KMS-11 (cell line): ENCODE data around the gene OPRL1.

Experiments used
- H2AFZ ChIP-seq: fragments of 200-600 bp; sonication (generic); 2 replicates; pipeline ENCODE4 v1.6.1; 2016; ENCODE audit warnings: antibody characterized with exemption, mixed run types, low read depth
- H3K27ac ChIP-seq: fragments of 200-600 bp; sonication (generic); 2 replicates; pipeline ENCODE4 v1.6.1; 2016; ENCODE audit warnings: mild to moderate bottlenecking, mixed run types
- H3K27me3 ChIP-seq: fragments of 200-600 bp; sonication (generic); 2 replicates; pipeline ENCODE4 v1.6.1; 2017; ENCODE audit warnings: mild to moderate bottlenecking, low read depth, mixed run types, moderate library complexity; ENCODE audit not compliant: insufficient read depth
- H3K36me3 ChIP-seq: fragments of 200-600 bp; sonication (generic); 2 replicates; pipeline ENCODE4 v1.6.1; 2017; ENCODE audit warnings: mild to moderate bottlenecking, mixed run types; ENCODE audit not compliant: insufficient read depth
- H3K4me1 ChIP-seq: fragments of 200-600 bp; sonication (generic); 2 replicates; pipeline ENCODE4 v1.6.1; 2016; ENCODE audit warnings: mild to moderate bottlenecking, low read depth, mixed run types; ENCODE audit not compliant: poor library complexity, severe bottlenecking
- H3K4me2 ChIP-seq: fragments of 200-600 bp; sonication (generic); 2 replicates; pipeline ENCODE4 v1.7.0; 2016; ENCODE audit warnings: mild to moderate bottlenecking, mixed run types
- H3K4me3 ChIP-seq: fragments of 200-600 bp; sonication (generic); IDR thresholded peaks from 2 replicates; pipeline ENCODE4 v1.6.1; 2017; ENCODE audit warnings: low read depth, low read length, mixed read lengths; ENCODE audit not compliant: insufficient read depth
- H3K79me2 ChIP-seq: fragments of 200-600 bp; sonication (generic); 2 replicates; pipeline ENCODE4 v1.6.1; 2016; ENCODE audit warnings: low read depth, mixed run types; ENCODE audit not compliant: insufficient read depth
- H3K9ac ChIP-seq: fragments of 200-600 bp; sonication (generic); 2 replicates; pipeline ENCODE4 v1.6.1; 2016; ENCODE audit warnings: mild to moderate bottlenecking, mixed run types
- H4K20me1 ChIP-seq: fragments of 200-600 bp; sonication (generic); 2 replicates; pipeline ENCODE4 v1.6.1; 2016; ENCODE audit warnings: mild to moderate bottlenecking, mixed run types; ENCODE audit not compliant: insufficient read depth
- TF ChIP-seq, protein P1 (sequence below): fragments of 200-600 bp; sonication (generic); conservative IDR thresholded peaks from 2 replicates; pipeline ENCODE4 v1.6.1; 2017; ENCODE audit warnings: low read depth, mild to moderate bottlenecking, antibody characterized with exemption, low read length, moderate library complexity, mixed read lengths

Gene OPRL1

DNA sequence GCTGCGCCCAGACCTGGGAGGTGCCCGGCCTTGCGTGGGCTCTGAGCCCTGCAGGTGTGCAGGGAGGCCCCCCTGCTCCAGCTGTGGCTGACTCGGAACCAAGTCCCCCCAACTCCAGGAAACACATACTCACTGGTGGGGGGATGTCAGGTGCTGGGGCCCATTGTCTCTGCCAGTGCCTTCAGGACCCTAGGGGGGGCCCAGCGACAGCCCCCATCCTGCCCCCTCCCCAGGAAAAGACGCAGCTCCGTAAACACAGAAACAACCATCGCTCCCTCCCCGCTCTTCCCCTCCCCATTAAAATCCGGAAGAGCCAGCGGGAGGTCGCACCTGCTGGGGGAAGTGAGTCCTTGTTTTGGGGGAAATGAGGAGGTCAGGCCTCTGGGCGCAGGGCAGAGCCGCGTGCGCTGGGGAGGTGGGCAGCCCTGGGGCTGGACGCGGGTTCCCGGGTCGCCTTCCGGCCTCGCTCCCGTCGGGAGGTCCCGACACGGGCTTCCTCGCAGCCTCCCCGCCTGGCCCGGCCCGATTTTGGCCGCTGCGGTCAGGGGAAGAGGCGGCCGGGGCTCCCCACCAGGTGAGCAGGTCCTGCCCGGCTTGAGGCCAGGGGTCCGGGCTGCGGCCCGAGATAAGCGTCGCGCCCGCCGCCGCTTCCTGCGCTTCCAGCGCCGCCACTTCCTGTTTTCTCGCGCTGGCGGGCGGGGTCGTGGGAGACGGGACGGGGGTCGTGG, 37.7 kb upstream of the OPRL1 start:
- Histone ChIP-seq H3K4me1 (peaks cover 15% of the 10 kb centered on the region), H3K27ac (no peak overlapping the region), H2AFZ (peak overlapping the region; percentile 88), H3K9ac (peak overlapping the region; percentile 61; the same call in 1 of the 2 replicates), H3K36me3 (no peaks in the 10 kb centered on the region), H4K20me1 (no peaks in the 10 kb centered on the region), H3K27me3 (peaks cover 85% of the 10 kb centered on the region), H3K4me3 (no peak overlapping the region), H3K4me2 (peak overlapping the region; percentile 68), H3K79me2 (no peaks in the 10 kb centered on the region)
- TF ChIP-seq, protein P1, sequence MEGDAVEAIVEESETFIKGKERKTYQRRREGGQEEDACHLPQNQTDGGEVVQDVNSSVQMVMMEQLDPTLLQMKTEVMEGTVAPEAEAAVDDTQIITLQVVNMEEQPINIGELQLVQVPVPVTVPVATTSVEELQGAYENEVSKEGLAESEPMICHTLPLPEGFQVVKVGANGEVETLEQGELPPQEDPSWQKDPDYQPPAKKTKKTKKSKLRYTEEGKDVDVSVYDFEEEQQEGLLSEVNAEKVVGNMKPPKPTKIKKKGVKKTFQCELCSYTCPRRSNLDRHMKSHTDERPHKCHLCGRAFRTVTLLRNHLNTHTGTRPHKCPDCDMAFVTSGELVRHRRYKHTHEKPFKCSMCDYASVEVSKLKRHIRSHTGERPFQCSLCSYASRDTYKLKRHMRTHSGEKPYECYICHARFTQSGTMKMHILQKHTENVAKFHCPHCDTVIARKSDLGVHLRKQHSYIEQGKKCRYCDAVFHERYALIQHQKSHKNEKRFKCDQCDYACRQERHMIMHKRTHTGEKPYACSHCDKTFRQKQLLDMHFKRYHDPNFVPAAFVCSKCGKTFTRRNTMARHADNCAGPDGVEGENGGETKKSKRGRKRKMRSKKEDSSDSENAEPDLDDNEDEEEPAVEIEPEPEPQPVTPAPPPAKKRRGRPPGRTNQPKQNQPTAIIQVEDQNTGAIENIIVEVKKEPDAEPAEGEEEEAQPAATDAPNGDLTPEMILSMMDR, result no peak

DNA sequence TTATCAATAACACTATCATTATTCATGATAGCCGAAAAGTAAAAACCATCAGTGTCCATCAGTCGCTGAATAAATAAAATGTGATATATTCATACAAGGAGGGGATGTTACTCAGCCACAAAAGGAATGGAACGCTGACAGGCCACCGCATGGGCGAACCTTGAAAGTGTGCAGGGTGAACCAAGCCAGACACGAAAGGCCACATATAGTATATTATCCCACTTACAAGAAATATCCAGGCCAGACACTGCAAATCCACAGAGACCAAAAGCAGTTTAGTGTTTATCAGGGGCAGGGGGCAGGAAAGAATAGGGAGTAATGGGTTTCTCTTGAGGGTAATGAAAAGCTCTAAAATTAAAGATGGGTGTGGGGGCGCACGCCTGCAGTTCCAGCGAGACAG, 36.1 kb upstream of the OPRL1 start:
- H4K20me1 ChIP-seq, result no peaks in the 10 kb centered on the region
- TF ChIP-seq, protein P1, result no peak
- no peak overlapping the region for H3K4me3 ChIP-seq
- no peak overlapping the region for H3K27ac ChIP-seq
- H3K36me3 ChIP-seq, result no peaks in the 10 kb centered on the region
- H3K4me2 ChIP-seq, result no peak overlapping the region
- H3K4me1 ChIP-seq, result peaks cover 9% of the 10 kb centered on the region
- H3K79me2 ChIP-seq, result no peaks in the 10 kb centered on the region
- H3K9ac ChIP-seq, result no peak overlapping the region
- H2AFZ ChIP-seq, result no peak overlapping the region
- H3K27me3 ChIP-seq, result peaks cover 82% of the 10 kb centered on the region

DNA sequence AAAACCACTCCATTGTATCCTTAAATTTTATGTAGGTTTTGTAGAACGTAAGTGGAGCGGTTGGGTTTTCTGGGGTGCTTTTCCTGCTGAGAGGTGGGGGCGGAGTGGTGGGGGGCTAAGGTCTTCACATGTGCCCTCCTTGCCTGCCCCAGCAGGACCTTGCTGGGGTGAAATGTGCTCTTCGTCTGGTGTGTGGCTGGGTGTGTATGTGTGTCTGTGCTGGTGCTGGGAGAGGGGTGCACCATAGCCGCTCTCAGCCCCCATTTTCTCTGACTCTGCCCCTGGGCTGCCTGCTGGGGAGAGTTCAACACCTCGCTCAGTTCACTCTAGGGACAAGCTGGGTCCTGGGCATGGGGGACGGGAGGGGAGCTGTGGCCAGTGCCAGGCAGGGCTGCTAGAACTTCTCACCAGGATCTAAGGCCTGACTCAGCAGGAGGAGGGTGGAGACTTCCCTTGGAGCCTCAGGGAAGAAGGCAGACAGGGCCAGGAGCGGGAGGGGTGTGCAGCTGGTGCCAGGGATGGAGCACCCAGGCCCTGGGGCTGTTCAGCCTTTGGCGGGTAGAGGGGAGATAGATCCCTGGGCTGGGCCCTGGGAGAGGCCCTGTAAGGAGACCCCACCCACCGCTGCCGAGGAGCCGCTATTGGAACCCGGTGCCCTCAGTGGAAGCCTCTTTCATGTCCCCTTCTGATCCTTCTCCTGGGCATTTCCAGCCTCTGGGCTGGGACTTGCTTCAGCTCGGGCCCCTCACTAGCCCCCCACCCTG, 35.2 kb upstream of the OPRL1 start:
- H3K36me3 ChIP-seq, result no peaks in the 10 kb centered on the region
- TF ChIP-seq, protein P1, result no peak
- H3K4me2 ChIP-seq, result no peak overlapping the region
- peaks cover 3% of the 10 kb centered on the region for H3K4me1 ChIP-seq
- no peaks in the 10 kb centered on the region for H4K20me1 ChIP-seq
- no peaks in the 10 kb centered on the region for H3K79me2 ChIP-seq
- H3K27ac ChIP-seq, result no peak overlapping the region
- H2AFZ ChIP-seq, result no peak overlapping the region
- H3K4me3 ChIP-seq, result no peak overlapping the region
- no peak overlapping the region for H3K9ac ChIP-seq
- peaks cover 76% of the 10 kb centered on the region for H3K27me3 ChIP-seq

DNA sequence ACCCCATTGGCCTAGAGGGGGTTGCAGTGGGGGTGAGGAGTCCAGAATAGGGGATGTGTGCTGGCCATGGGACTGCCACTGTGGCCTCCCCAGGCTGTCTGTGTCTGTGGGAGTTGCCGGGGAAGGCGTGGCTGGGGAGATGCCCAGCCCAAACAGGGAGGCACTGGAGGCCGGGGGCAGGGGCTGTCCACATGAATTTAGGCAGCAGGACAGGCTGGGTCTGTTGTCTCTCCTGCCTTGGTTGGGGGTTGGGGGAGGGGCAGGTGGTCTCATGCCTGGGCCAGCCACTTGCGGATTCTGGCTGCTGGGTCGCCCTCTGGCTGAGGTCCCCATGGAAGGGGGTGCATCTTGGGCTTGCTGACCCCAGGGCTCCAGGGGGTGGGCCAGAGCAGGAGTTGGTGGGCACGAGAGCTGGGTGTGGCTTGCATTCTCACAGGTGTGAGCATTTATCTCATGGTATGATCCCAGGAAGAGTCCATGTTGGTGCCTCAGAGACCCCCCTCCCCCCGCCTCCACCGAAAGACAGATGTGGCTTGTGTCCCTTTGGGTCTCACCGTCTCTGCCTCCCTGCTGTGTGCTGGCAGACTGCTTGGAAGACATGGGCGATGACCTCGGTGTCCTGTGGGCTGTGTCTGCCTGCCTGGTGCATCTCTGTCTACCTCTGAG, 34.4 kb upstream of the OPRL1 start:
- Histone ChIP-seq H3K4me3 (no peak overlapping the region), H3K79me2 (no peaks in the 10 kb centered on the region), H3K4me2 (no peak overlapping the region), H3K36me3 (no peaks in the 10 kb centered on the region), H3K9ac (no peak overlapping the region), H3K4me1 (peaks cover 3% of the 10 kb centered on the region), H3K27me3 (peaks cover 79% of the 10 kb centered on the region), H2AFZ (no peak overlapping the region), H3K27ac (no peak overlapping the region), H4K20me1 (no peaks in the 10 kb centered on the region)
- TF ChIP-seq, protein P1, result no peak
